NCI-H1436 treated with DMSO at 0.1 percent for 48 hours (cell line): ENCODE results near the gene CCDC184.
A peak's percentile ranks its signal among the peaks of the same experiment; 100 is the strongest.

Experiments used
- DNase-seq: peaks from one replicate; lab custom pipeline; 2025; lab: John Stamatoyannopoulos, UW

CCDC184 gene

DNA sequence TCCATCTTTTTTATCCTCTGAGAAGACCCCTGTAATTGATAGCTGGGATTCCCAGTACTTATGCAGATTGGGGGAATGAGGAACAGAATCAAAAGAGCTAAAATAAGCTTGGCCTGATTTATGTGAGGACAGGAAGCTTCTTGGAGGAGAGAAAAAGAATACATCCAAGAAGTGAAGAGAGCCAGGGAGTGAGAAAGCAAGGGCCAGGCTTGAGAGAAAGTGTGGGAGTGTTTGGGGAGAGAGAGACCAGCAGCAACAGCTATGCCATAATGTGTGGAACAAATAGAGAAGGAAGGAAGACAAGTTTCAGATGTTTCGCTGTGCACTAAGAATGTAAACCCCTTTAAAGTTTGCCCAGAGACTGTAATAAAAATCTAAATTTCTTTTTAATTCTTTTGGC, 4.0 kb upstream of the CCDC184 start:
- DNase-seq: no peak

DNA sequence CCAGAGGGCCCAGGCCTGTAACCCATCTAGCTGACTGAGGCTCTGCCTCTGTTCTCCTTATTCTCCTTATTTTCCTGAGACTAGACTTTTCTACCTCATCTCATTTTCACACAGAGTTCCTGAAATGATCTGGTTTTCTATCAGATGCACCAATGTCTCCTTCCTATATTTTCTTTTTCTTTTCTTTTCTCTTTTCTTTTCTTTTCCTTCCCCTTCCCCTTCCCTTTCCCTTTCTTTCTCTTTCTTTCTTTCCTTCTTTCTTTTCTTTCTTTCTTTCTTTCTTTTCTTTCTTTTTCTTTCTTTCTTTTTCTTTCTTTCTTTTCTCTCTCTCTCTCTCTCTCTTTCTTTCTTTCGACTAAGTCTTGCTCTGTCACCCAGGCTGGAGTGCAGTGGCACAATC, 3.0 kb upstream of the CCDC184 start:
- DNase-seq: no peak

DNA sequence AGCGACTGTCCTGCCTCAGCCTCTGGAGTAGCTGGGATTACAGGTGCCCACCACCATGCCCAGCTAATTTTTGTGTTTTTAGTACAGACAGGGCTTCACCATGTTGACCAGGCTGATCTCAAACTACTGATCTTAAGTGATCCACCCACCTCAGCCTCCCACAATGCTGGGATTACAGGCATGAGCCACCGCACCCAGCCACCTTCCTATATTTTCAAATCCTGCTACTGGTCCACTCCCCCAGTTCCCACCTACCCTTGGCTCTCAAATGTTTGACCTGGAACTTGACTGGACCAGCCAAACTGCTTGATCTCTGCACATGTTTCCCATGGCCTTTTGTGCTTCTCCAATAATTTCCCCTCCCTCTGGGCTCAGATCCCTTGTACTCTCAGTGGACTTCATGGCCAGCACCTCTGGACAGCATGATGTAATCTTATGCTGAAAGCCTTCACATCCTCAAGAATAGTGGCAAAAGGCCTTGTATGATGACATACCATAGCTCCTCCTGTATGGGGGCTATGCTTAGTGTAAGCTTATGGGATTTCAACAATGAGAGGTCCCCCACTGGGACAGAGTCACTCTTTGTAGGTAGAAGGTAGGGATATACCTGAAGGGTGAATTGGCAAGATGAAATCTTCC, 2.5 kb upstream of the CCDC184 start:
- no peak for DNase-seq

DNA sequence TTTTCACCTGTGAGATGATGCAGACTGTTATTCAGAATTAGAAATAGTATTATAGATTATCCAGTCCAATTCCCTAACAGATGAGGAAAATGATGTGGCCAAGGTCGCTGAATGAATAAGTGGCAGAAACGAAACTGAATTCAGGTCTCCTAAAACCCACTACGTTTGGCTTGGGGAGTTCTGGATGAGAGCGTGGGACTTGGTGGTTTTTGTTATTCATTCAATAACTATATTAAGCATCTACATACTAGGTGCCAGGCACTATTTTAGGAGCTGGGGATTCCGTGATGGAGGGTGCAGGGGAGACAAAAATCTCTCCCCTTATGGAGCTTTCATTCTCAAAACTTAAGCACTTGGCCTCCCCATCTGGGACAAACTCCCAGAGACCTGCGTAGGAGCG, 813 bp upstream of the CCDC184 start:
- no peak for DNase-seq

DNA sequence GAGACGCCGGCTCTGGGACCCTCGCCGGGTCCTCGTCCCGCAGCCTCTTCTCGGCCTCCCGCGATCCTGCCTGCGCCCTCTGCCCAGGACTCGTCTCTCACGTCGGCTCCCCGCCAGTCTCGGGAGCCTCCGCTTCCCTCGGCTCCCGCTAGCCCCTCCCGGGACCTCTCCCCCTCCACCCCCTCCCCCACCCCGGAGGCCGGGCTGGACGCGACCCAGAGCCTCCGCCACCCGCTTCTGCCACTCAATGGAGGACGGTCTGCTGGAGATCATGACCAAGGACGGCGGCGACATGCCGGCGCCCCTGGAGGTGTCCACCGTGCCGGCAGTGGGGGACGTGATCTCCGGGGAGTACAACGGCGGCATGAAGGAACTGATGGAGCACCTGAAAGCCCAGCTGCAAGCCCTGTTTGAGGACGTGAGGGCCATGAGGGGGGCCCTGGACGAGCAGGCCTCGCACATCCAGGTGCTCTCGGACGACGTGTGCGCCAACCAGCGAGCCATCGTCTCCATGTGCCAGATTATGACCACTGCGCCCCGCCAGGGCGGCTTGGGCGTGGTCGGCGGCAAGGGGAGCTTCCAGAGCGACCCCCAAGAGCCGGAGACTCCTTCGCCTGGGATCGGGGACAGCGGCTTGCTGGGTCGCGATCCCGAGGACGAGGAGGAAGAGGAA, 568 bp downstream of the CCDC184 start:
- DNase-seq: no peak

DNA sequence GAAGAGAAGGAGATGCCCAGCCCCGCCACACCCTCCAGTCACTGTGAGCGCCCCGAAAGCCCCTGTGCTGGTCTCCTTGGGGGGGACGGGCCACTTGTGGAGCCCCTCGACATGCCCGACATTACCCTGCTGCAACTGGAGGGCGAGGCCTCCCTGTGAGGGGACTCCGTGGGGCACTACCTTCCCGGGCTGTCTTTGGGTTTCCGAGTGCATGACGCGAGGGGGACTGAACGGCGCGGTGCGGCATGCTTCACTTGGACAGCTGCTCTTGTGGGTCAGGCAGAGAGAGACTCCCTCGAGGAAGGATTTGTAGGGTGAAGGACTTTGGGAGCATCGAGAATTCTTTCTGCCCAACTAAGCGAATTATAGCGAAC, 1.1 kb downstream of the CCDC184 start:
- DNase-seq: no peak

DNA sequence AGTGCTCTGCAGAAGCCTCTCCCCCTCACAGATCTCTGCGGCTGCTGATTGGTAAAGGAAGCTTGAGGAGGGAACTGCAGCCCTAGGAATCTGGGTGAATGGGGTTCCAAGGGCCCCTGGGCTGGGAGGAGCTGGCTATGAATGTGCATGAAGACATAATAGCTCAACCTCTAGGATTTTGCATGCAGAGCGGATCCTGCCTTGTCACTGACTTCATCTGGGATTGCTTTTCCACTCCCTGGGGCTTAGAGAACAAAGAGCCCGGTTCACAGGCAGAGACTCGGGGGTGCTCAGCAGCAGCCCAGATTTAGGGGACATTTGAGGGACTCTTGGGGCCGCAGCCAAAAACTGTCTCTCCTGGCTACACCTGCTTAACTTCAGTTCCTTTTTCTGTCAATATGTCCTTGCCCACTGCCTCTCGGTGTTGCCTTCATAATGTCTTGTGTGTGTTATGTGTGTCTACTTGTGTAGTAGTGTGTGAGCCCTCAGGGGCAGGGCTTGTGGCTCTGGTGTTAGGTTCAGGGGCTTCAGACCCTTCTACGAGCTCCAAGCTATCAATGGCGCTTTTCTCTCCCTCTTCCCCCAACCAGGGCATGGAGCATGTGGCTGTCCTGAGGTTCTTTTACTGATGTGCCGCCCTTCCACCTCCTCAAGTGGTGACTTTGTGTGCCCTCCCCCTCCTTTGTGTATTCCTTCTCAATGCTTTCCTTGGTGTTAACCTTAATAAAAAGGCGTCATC, 1.9 kb downstream of the CCDC184 start:
- no peak for DNase-seq

DNA sequence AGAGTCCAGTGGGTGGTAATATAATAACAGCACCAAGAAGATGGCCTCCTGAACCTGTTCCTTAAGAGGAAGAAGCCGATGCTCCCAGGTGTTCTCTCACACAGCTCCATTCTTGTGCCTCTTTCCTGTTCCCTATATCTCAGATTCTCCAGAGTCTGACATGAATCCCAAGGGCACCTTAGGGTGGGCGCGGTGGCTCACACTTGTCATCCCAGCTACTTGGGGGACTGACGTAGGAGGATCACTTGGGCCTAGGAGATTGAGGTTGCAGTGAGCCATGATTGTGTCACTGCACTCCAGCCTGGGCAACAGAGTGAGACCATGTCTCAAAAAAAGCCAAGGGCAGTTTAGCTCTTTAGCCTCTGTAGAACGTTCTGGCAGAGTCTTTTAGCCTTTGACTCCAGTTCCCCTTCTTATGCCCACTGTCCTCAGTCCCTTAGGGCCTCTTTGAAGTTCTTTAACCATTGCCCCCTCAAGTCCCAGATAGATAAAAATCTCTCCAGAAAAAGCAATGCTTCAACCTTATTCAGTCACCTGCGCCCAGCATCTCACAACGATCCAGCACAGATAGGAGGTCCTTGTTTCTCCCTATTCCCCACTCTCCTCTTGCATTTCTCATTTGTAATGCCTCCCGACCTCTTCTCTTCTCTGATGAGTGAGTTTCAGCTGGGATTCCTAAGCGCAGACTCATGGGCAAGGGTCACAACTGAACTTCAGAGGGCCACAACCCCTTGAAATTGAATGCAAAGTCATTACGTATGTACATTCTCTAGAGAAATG, 4.7 kb downstream of the CCDC184 start:
- no peak for DNase-seq

DNA sequence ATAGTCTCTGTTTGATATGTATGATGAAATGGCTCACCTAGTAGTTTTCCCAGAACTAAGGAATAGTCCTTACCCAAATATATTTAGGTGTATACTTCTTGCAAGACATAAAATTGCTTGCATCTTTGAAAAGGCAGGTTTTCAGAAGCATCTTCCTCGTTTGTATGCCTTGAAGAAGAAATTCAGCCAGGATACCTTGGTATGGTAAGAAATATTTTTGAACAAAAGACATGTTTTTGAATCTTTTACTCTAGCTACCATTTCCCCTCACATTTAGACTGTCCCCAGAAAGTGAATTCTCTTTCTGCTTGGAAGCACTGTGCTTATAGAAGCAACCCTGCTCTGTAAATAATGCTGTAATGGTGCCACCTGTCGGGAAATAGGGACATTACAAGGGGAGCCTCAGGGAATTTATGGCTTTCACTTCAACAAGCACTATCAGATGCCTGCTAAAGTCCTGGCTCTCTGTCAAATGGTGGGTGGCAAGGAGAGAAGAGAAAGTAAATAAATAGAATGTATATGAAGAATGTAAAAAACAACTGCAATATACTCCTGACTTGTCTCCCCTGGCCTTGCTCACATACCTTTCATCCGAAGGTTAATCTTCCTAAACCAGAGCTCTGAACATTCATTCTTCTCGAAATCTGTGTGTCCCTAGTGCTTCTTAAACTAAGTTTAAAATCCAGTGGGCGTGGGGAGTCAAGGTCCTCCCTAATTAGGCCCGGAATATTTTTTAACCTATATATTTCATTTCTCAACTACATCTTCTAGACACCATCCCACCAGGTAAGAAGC, 6.1 kb downstream of the CCDC184 start:
- no peak for DNase-seq

DNA sequence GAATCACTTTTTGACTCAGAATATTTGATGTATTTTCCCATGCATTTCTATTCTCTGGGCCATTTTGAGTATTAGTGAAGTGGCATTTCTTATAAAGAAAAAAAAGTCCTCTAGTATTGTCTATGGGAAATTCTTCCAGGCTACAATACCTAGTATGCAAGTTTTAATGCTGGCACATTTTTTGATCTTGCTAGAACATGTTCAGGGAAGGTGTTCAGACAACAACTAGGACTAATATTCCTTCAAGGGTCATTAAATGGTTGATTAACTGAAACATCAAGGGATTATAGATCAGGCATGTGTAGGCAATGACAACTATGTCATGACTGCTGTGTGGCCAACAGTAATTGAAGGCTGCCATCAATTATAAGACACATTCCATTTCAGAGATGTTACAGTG, 7.7 kb downstream of the CCDC184 start:
- no peak for DNase-seq

DNA sequence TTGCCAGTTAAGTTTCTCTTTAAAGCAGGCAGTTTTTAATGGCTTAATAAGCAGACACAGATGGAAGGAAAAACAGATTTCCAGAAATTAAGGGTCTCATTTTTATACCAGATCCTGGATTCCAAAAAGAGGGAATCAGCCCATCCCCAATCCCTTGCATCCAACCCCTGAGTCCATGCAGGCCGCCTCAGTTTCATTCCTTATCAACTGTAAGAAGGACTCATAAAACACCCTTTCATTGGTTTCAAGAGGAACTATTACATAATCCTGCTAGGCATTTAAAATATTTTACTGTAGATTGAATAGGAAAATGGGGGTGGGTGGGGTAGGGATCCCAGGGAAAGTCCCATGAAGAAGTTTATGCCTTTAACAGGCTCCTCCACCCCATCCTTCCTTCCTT, 9.4 kb downstream of the CCDC184 start:
- DNase-seq: no peak

DNA sequence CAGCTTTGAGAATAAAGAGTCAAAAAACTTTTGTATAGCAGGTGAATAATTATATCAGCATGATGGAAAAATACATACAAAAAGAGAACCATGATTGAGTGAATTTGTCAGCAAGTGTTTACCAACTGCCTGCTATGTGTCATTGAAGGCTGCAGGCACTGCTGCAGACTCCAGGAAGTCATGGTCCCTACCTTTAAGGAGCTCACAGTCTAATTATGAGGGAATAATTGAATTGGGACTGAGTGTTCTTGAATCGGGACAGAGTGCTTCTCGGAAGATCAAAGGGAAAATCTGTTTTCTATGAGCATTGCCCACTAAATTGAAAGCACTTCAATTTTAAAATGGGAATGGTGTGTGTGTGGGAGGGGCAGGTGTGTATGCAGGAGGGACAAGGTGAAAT, 10.2 kb downstream of the CCDC184 start:
- DNase-seq: no peak

DNA sequence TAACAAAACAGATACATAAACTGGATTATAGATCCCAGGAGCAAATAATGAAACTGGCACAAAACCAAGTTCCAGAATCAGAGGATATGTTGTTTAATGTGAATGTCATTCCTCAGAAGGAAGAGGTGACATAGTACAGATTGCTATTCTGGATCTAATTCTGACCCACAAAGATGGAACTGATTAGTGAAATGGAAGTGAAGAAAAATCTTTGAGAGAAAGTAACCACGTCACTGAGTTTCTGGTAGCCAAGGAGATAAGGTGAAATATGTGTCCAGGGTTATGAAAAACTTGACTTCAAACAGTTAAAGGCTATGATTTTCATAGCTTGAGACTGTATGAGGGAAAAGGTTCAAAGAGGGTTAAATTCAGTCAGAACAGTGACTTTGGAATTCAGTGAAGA, 11.4 kb downstream of the CCDC184 start:
- no peak for DNase-seq

DNA sequence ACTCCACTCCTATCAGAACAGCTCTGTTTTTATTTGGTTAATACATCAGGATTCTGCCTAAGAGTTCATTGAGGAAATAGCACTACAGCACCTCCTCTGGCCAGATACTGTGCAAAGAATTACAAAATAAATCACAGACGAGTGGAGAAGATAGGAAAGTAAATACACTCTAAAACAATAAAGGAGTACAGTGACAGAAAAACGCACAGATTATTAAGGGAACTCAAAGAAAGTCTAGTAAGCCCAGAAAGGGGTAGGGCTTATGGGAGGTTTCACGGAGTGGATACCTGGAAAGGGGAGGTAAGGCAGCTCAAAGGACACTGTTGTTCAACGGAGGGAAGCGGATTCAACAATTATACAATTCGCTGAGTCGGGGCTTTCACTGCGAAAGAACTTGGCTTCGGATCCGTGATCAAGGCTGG, 14.1 kb downstream of the CCDC184 start:
- no peak for DNase-seq

DNA sequence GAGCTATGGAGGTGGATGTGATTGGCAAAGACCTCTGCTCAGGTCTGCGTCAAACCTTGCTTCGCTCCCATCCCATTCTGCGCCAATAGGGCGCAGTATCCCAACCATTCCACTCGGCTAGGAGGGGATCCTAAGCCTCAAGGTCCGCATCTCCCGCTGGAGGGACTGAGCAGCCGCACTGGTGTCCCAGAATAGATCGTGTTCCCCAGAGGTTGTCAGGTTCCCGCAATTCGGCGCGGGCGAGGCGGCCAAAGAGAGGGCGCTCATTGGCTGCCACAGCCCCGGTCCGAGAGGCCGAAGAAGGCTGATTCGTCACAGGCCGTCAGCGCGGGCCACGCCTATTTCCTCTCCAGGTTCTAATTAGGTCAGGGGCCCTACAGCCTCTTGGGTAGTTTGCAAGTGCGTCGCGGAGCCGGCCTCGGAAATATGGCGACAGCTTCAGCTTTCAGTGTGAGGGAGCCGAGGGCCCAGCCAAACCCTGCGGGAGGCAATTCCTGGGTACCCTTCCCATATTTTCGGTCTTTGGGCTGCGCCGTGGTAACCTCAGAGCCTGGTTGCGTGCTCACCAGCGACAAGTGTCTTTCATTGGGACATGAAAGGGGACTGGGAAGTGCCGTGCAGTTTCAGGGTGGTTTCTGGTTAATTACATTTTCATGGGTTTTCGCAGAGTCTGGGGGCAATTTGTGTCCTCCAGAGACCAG, 14.7 kb downstream of the CCDC184 start:
- peak; percentile 58 for DNase-seq

DNA sequence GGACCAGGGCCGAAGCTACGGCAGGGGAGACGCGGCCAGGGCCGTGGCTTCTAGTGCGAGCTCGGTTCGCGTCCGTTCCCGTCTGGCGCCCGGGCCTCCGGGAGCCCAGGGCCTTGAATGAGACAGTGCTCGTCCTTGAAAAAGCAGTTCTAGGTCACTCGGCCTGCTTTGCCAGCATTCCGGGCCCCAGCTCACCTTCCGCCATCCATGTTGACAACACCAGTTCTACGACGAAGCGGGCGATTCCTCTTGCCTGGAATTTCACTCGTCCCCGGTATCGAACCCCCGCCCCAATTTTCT, 15.2 kb downstream of the CCDC184 start:
- DNase-seq: no peak

DNA sequence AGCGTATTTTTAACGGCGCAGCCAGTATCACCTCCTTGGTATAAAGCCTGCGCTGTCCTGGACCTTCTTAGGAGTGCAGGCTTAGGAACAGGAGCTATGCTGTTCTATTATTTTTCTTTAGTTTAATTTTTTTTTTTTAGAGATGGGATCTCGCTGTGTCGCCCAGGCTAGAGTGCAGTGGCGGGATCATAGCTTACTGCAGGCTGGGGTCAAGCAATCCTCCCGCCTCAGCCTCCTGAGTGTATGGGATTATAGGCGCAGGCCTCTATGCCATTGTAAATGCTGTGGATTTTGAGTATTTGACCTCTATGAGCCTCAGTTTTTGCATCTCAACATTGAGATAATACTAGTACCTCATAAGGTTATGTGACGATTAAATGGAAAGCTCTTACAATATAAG, 15.5 kb downstream of the CCDC184 start:
- DNase-seq: no peak

DNA sequence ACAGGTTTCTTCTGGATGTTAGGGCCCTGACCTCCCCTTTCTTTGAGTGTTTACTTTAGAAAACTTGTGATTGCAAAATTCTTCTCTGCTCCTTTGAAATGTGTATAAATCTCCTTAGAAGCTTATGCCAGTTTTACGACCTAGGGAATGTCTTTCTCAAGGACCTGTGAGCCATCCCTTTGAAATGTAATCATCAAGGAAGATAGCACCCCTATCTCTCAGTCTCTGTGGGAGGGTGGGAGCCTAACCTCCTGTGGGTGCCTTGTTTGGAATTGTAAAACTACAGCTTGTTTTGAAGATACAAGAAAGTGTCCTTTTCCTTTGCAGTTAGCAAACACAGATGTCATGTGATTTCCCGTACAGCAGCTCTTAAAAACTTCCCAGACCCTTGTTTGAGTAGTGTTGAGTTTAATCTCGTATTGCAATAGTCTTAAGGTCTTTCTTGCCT, 16.4 kb downstream of the CCDC184 start:
- no peak for DNase-seq

DNA sequence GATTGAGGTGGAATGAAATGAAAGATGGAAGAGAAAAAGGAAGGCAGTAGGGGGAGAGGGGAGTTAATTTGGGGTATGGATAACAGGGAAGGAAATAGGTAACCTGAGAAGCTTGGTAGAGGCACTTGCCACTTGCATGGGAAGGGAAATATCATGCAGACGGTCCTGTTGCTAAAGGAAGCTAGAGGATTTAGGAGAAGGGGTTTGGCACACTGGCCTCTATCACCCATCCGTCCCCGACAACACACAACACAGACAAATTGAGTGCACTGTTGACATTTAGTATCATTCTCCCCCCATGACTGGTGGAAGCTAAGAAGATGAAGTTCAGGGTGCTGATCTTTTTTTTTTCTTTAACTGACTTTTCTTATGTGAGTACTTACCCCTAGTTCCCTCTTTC, 17.6 kb downstream of the CCDC184 start:
- DNase-seq: no peak

DNA sequence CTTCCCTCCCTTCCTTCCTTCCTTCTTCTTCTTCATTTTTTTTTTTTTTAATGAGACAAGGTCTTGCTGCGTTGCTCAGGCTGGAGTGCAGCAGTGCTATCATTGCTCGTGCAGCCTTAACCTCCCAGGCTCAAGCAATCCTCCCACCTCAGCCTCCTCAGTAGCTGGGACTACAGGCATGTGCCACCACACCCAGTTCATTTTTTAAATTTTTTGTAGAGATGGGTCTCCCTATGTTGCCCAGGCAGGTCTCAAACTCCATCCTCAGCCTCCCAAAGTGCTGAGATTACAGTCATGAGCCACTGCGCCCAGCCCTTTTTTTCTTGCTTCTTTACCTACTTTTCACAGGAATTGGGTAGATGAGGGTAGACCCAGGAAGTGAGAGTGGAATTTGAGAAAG, 18.1 kb downstream of the CCDC184 start:
- no peak for DNase-seq

DNA sequence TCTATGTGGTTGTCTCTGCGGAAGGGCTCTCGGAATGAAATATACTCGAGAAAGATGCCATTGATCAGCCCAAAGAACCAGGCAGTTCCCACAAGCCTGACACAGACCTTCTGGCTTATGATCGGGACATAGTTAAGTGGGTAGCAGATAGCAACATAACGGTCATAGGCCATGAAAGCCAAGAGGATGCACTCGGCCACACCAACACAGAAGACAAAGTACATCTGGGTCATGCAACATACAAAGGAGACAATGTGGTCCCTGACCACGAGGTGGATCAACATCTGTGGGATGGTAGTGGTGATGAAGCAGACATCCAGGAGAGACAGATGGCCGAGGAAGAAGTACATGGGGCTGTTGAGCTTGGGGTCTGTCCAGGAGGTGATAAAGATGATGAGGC, 19.3 kb downstream of the CCDC184 start:
- DNase-seq: no peak
